ENCODE data around the gene HNRNPAB.
A peak's percentile ranks its signal among the peaks of the same experiment; 100 is the strongest.
"Not testable (repeated sequence)": the region's sequence is repeated elsewhere in the genome, so short reads cannot be mapped to it uniquely, and the experiment has no call there.

Gene HNRNPAB

GRCh38 chr5:178232124-178232919, 28.0 kb downstream of the HNRNPAB start, which contains the start of gene PHYKPL:
Gene PHYKPL, minus strand, starts transcription at chr5:178232802. Its CDS starts 252 bp downstream, at chr5:178232550.
- DNase-seq: peak; percentile 77

GRCh38 chr5:178232920-178233429, 28.6 kb downstream of the HNRNPAB start:
- no peak for DNase-seq

GRCh38 chr5:178234121-178234749, 29.9 kb downstream of the HNRNPAB start:
- no peak for DNase-seq

- DNase-seq: peak; percentile 80
Measured at GRCh38 chr5:178234750-178235587, 30.6 kb downstream of the HNRNPAB start.

- no peak for DNase-seq
Measured at GRCh38 chr5:178235588-178235974, 31.2 kb downstream of the HNRNPAB start.

GRCh38 chr5:178236126-178236525, 31.8 kb downstream of the HNRNPAB start:
- DNase-seq: no peak

GRCh38 chr5:178236679-178237078, 32.3 kb downstream of the HNRNPAB start:
- no peak for DNase-seq

- no peak for DNase-seq
Measured at GRCh38 chr5:178237431-178238312, 33.3 kb downstream of the HNRNPAB start.

- no peak for DNase-seq
Measured at GRCh38 chr5:178238313-178238635, 33.9 kb downstream of the HNRNPAB start.

- no peak for DNase-seq
Measured at GRCh38 chr5:178238711-178239592, 34.6 kb downstream of the HNRNPAB start.

GRCh38 chr5:178239626-178240301, 35.4 kb downstream of the HNRNPAB start:
- DNase-seq: not testable (repeated sequence)

GRCh38 chr5:178240341-178240741, 36.0 kb downstream of the HNRNPAB start:
- no peak for DNase-seq

- no peak for DNase-seq
Measured at GRCh38 chr5:178240766-178241165, 36.4 kb downstream of the HNRNPAB start.

- no peak for DNase-seq
Measured at GRCh38 chr5:178241231-178241663, 36.9 kb downstream of the HNRNPAB start.

- no peak for DNase-seq
Measured at GRCh38 chr5:178241688-178242231, 37.4 kb downstream of the HNRNPAB start.

GRCh38 chr5:178242416-178242815, 38.1 kb downstream of the HNRNPAB start:
- no peak for DNase-seq

GRCh38 chr5:178244576-178244975, 40.2 kb downstream of the HNRNPAB start:
- DNase-seq: no peak

- no peak for DNase-seq
Measured at GRCh38 chr5:178245389-178245788, 41.1 kb downstream of the HNRNPAB start.

GRCh38 chr5:178246624-178247279, 42.4 kb downstream of the HNRNPAB start:
- DNase-seq: no peak
